SK-N-MC (cell line): ENCODE results near the gene CBFA2T2.

Experiments used
- DNase-seq: peaks from one replicate; pipeline ENCODE4 v3.0.0-alpha.2; 2011; ENCODE audit warnings: low read depth, low spot score
- H3K27ac ChIP-seq: fragments of 200-600 bp; sonication (generic); 2 replicates; pipeline ENCODE4 v1.5.1; 2016; ENCODE audit warnings: mixed run types
- H3K36me3 ChIP-seq: fragments of 200-600 bp; sonication (generic); 2 replicates; pipeline ENCODE4 v1.6.1; 2017; ENCODE audit warnings: antibody characterized with exemption, low read length, mixed read lengths; ENCODE audit not compliant: insufficient read depth
- H3K4me3 ChIP-seq: fragments of 200-600 bp; sonication (generic); 2 replicates; pipeline ENCODE4 v1.5.1; 2016
- H3K9ac ChIP-seq: fragments of 200-600 bp; sonication (generic); 2 replicates; pipeline ENCODE4 v1.8.0; 2017; ENCODE audit warnings: mixed run types, mixed read lengths; ENCODE audit not compliant: insufficient read length
- H3K9me3 ChIP-seq: fragments of 200-600 bp; sonication (generic); 2 replicates; pipeline ENCODE4 v1.6.1; 2017; ENCODE audit warnings: low read depth, mild to moderate bottlenecking, antibody characterized with exemption, low read length, moderate library complexity, mixed read lengths
- EZH2 ChIP-seq: fragments of 200-600 bp; sonication (generic); IDR thresholded peaks from one replicate; pipeline ENCODE4 v1.6.1; 2017; ENCODE audit warnings: antibody characterized with exemption
- FOXP2 ChIP-seq: optimal IDR thresholded peaks from 2 replicates; pipeline ENCODE3; 2011; ENCODE audit warnings: mild to moderate bottlenecking, moderate library complexity; ENCODE audit not compliant: insufficient read depth; ENCODE audit errors: extremely low read length, control extremely low read depth
- POLR2AphosphoS5 ChIP-seq: IDR thresholded peaks from 2 replicates; pipeline ENCODE4 v1.6.1; 2012; ENCODE audit warnings: mild to moderate bottlenecking, low read depth, low read length, borderline replicate concordance

The CBFA2T2 gene

GRCh38 chr20:33674294-33675135 lies 184.6 kb downstream of the CBFA2T2 start, which contains the start of gene NECAB3:
NECAB3 (minus strand) TSS chr20:33674428; CDS start chr20:33674352, 76 bp downstream.
- DNase-seq, result no peak

GRCh38 chr20:33675136-33675959 lies 185.5 kb downstream of the CBFA2T2 start:
- no peak for DNase-seq
- Histone ChIP-seq H3K9ac (peak overlapping the region; percentile 5), H3K27ac (peak overlapping the region; percentile 90), H3K9me3 (no peaks in the 10 kb centered on the region), H3K4me3 (peak overlapping the region; percentile 18; the same call in 1 of the 2 replicates), H3K36me3 (peaks cover 28% of the 10 kb centered on the region)
- no peak for TF ChIP-seq FOXP2
- no peak for TF ChIP-seq EZH2
- no peak for TF ChIP-seq POLR2AphosphoS5

More at GRCh38 chr20:33674294-33675135, 184.6 kb downstream of the CBFA2T2 start, which contains the start of gene NECAB3:
- no peak for TF ChIP-seq FOXP2
- TF ChIP-seq POLR2AphosphoS5, result peak; percentile 68
- peak within 1 kb of the TSS; percentile 87 for H3K4me3 ChIP-seq
- H3K9me3 ChIP-seq, result no peaks in the 10 kb centered on the region
- peak within 1 kb of the TSS; percentile 87 for H3K9ac ChIP-seq
- H3K27ac ChIP-seq, result peak within 1 kb of the TSS; percentile 90
- H3K36me3 ChIP-seq, result peaks cover 20% of the 10 kb centered on the region

- TF ChIP-seq EZH2 (no peak), POLR2AphosphoS5 (no peak), FOXP2 (no peak)
- Histone ChIP-seq H3K9ac (no peak overlapping the region), H3K36me3 (peaks cover 31% of the 10 kb centered on the region), H3K27ac (peak overlapping the region; percentile 90), H3K9me3 (no peaks in the 10 kb centered on the region), H3K4me3 (no peak overlapping the region)
- no peak for DNase-seq
Measured at GRCh38 chr20:33676121-33676520, 186.2 kb downstream of the CBFA2T2 start.

- TF ChIP-seq POLR2AphosphoS5, result no peak; the same call in 1 of the 2 replicates
- TF ChIP-seq FOXP2, result no peak
- no peak for TF ChIP-seq EZH2
- DNase-seq, result no peak
- Histone ChIP-seq H3K4me3 (no peak overlapping the region), H3K9me3 (no peaks in the 10 kb centered on the region), H3K36me3 (peaks cover 31% of the 10 kb centered on the region), H3K27ac (no peak overlapping the region), H3K9ac (no peak overlapping the region)
Measured at GRCh38 chr20:33676652-33677645, 187.1 kb downstream of the CBFA2T2 start.

- no peak overlapping the region for H3K9ac ChIP-seq
- no peak overlapping the region for H3K4me3 ChIP-seq
- H3K27ac ChIP-seq, result 0 out of 2 replicates have a peak overlapping the region, but pooled peaks have one; percentile 36
- DNase-seq, result no peak
- H3K9me3 ChIP-seq, result no peaks in the 10 kb centered on the region
- peaks cover 34% of the 10 kb centered on the region for H3K36me3 ChIP-seq
- no peak for TF ChIP-seq FOXP2
- TF ChIP-seq POLR2AphosphoS5, result no peak
- no peak for TF ChIP-seq EZH2
Measured at GRCh38 chr20:33677991-33678702, 188.3 kb downstream of the CBFA2T2 start.

- Histone ChIP-seq H3K27ac (no peak overlapping the region), H3K9me3 (no peaks in the 10 kb centered on the region), H3K36me3 (peaks cover 34% of the 10 kb centered on the region), H3K9ac (no peak overlapping the region), H3K4me3 (no peak overlapping the region)
- TF ChIP-seq FOXP2 (no peak), EZH2 (no peak)
- DNase-seq, result no peak
Measured at GRCh38 chr20:33679758-33680485, 190.0 kb downstream of the CBFA2T2 start.

- H3K36me3 ChIP-seq, result peaks cover 34% of the 10 kb centered on the region
- DNase-seq, result no peak
- no peak for TF ChIP-seq POLR2AphosphoS5
- TF ChIP-seq EZH2, result no peak
- TF ChIP-seq FOXP2, result no peak
- no peaks in the 10 kb centered on the region for H3K9me3 ChIP-seq
- no peak overlapping the region for H3K9ac ChIP-seq
- H3K4me3 ChIP-seq, result no peak overlapping the region
- H3K27ac ChIP-seq, result peak overlapping the region; percentile 42
Measured at GRCh38 chr20:33680686-33681085, 190.8 kb downstream of the CBFA2T2 start.
